Liver (tissue), 9 donors: ENCODE measurements around the gene VIPR2. TPM values are rescaled to one million over a fixed set of nuclear protein-coding genes. Genes with fewer than 3 reads are reported as not detected.

Source experiments
- DNase-seq: peaks from one replicate; pipeline ENCODE4 v3.0.0-alpha.2; 2017; ENCODE audit warnings: low spot score
- H3K27ac ChIP-seq, 2 donors: one replicate each; pipeline ENCODE4 v1.7.0; 2013; ENCODE audit warnings: inconsistent platforms in 2 of 2, low read length in 2 of 2, control low read depth in 1 of 2, low read depth in 1 of 2, mild to moderate bottlenecking in 1 of 2
- H3K27me3 ChIP-seq, 4 donors: one replicate each; pipeline versions ENCODE4 v1.6.1 to v1.7.0; 2013; ENCODE audit warnings: low read length in 3 of 4, inconsistent platforms in 1 of 4, mild to moderate bottlenecking in 1 of 4, moderate library complexity in 1 of 4; ENCODE audit not compliant: control insufficient read depth in 4 of 4, insufficient read depth in 4 of 4
- H3K36me3 ChIP-seq, 4 donors: one replicate each; pipeline versions ENCODE4 v1.6.1 to v1.7.0; 2013; ENCODE audit warnings: low read length in 3 of 4, mild to moderate bottlenecking in 3 of 4, low read depth in 1 of 4, moderate library complexity in 1 of 4; ENCODE audit not compliant: control insufficient read depth in 4 of 4, insufficient read depth in 3 of 4
- H3K4me1 ChIP-seq, 4 donors: one replicate each; pipeline versions ENCODE4 v1.6.1 to v1.7.0; 2013; ENCODE audit warnings: low read length in 3 of 4, mild to moderate bottlenecking in 3 of 4, moderate library complexity in 1 of 4; ENCODE audit not compliant: control insufficient read depth in 4 of 4, insufficient read depth in 4 of 4
- H3K4me3 ChIP-seq, 3 donors: one replicate each; pipeline versions ENCODE4 v1.6.1 to v1.7.0; 2013; ENCODE audit warnings: low read length in 3 of 3, control low read depth in 1 of 3, low read depth in 1 of 3, mild to moderate bottlenecking in 1 of 3
- H3K9ac ChIP-seq, 2 donors: one replicate each; pipeline ENCODE4 v1.7.0; 2013; ENCODE audit warnings: low read length in 2 of 2, mild to moderate bottlenecking in 2 of 2, moderate library complexity in 2 of 2, control low read depth in 1 of 2, low read depth in 1 of 2
- H3K9me3 ChIP-seq, 4 donors: one replicate each; pipeline versions ENCODE4 v1.6.1 to v1.7.0; 2013; ENCODE audit warnings: low read length in 3 of 4; ENCODE audit not compliant: control insufficient read depth in 4 of 4
- CTCF ChIP-seq: fragments of 150-350 bp; IDR thresholded peaks from 2 replicates; pipeline ENCODE4 v1.5.1; 2017; ENCODE audit warnings: improper control_type of control experiment, low read depth, low read length; ENCODE audit not compliant: missing input control
- EGR1 ChIP-seq, 2 donors: IDR thresholded peaks; 2 replicates each; pipeline ENCODE4 v1.6.1; 2016 to 2018; ENCODE audit warnings: antibody characterized with exemption in 2 of 2, low read depth in 2 of 2
- FOXA1 ChIP-seq: IDR thresholded peaks from 2 replicates; pipeline ENCODE4 v1.6.1; 2016; ENCODE audit warnings: antibody characterized with exemption
- FOXA2 ChIP-seq: IDR thresholded peaks from 2 replicates; pipeline ENCODE4 v1.6.1; 2016; ENCODE audit warnings: antibody characterized with exemption
- GABPA ChIP-seq, 2 donors: IDR thresholded peaks in 1 of 2; conservative IDR thresholded peaks in 1 of 2; 2 replicates each; pipeline ENCODE4 v1.6.1; 2016; ENCODE audit warnings: antibody characterized with exemption in 2 of 2, mild to moderate bottlenecking in 1 of 2, moderate library complexity in 1 of 2
- HNF4A ChIP-seq, 2 donors: conservative IDR thresholded peaks; 2 replicates each; pipeline ENCODE4 v1.6.1; 2016; ENCODE audit warnings: antibody characterized with exemption in 2 of 2, mild to moderate bottlenecking in 2 of 2
- JUND ChIP-seq, 2 donors: IDR thresholded peaks; 2 replicates each; pipeline ENCODE4 v1.6.1; 2016; ENCODE audit warnings: antibody characterized with exemption in 2 of 2
- MAX ChIP-seq: IDR thresholded peaks from 2 replicates; pipeline ENCODE4 v1.6.1; 2016; ENCODE audit warnings: antibody characterized with exemption
- NR2F2 ChIP-seq: IDR thresholded peaks from 2 replicates; pipeline ENCODE4 v1.6.1; 2016; ENCODE audit warnings: antibody characterized with exemption
- RAD21 ChIP-seq, 2 donors: IDR thresholded peaks; 2 replicates each; pipeline ENCODE4 v1.6.1; 2016; ENCODE audit warnings: antibody characterized with exemption in 2 of 2, mild to moderate bottlenecking in 2 of 2
- RXRA ChIP-seq, 2 donors: IDR thresholded peaks; 2 replicates each; pipeline ENCODE4 v1.6.1; 2017 to 2018; ENCODE audit warnings: antibody characterized with exemption in 2 of 2, mild to moderate bottlenecking in 1 of 2
- TAF1 ChIP-seq: conservative IDR thresholded peaks from 2 replicates; pipeline ENCODE4 v1.6.1; 2016; ENCODE audit warnings: antibody characterized with exemption, mild to moderate bottlenecking
- YY1 ChIP-seq: IDR thresholded peaks from 2 replicates; pipeline ENCODE4 v1.6.1; 2016; ENCODE audit warnings: antibody characterized with exemption, mild to moderate bottlenecking
- WGBS: extraction: QIAGEN DNeasy Blood & Tissue Kit; methylation state at CpG from one replicate; pipeline ENCODE4 v1.1.7; 2013; 5-methylcytosine and 5-hydroxymethylcytosine counted together
- polyA plus RNA-seq, 2 donors: library from polyadenylated mRNA; stranded (reverse) in 1 of 2; unstranded in 1 of 2; fragments of 200-250 nt in 1 of 2; fragments of >200 nt in 1 of 2; fragmentation: Nextera tagmentation in 1 of 2; extraction: Ambion mirVana in 1 of 2; gene quantifications; one replicate each; pipeline versions ENCODE4 v1.2.1 to v1.2.3, GENCODE V29; 2013 to 2015
- total RNA-seq, 2 donors: library from RNA; depleted of rRNA; stranded (reverse); fragments of >200 nt; gene quantifications; one replicate each; pipeline ENCODE4 v1.2.3, GENCODE V29; 2014
- donor health status: healthy.
- donor health status: healthy.
- donor health status: healthy.
- donor health status: healthy.
- donor health status: healthy.

Gene VIPR2
- total and polyA plus RNA-seq, 4 donors = 0.05 to 0.17 (median 0.10) TPM; not detected in 1

DNA sequence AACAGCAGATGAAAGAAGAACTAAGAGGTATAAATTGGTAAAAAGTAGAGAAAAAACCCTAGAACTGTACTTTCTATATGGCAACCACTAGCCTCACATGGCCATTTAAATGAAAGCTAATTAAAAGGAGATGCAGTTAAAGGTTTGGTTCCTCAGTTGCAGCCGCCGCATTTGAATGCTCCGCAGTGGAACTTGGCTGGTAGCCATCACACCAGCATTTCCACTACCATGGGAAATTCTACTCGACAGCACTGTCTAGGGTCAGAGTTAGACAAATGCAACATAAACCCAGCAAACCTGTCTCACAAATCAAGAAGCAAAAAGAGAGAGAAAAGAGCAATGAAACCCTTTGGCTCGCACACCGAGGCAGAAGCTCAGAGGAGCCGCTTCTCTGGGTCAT lies 29.7 kb downstream of the VIPR2 start:
- Histone ChIP-seq H3K9me3 (no peaks in the 10 kb centered on the region), H3K4me3 (no peak overlapping the region), H3K27ac (no peak overlapping the region), H3K36me3 (no peaks in the 10 kb centered on the region), H3K27me3 (peaks cover 0 to 3% (median 1%) of the 10 kb centered on the region in 4 donors), H3K4me1 (no peaks in the 10 kb centered on the region), H3K9ac (no peak overlapping the region)
- WGBS = 69% methylated on average over 7 of the region's 7 CpGs
- TF ChIP-seq CTCF (no peak), RAD21 (IDR thresholded peaks at IDR 0.05) (peak in 1 of 2 donors; percentile 16), FOXA2 (no peak), FOXA1 (no peak)
- DNase-seq = no peak

- TF ChIP-seq GABPA (IDR thresholded peaks at IDR 0.05 in 1 of 2, conservative IDR thresholded peaks at IDR 0.05 in 1 of 2) = no peak
- TF ChIP-seq YY1 = no peak
- no peak for TF ChIP-seq JUND (IDR thresholded peaks at IDR 0.05)
- no peak for TF ChIP-seq CTCF
- no peak for TF ChIP-seq TAF1
- TF ChIP-seq EGR1 (IDR thresholded peaks at IDR 0.05; ENCODE audit: low read depth in 2 of 2) = no peak
- no peak for TF ChIP-seq RAD21 (IDR thresholded peaks at IDR 0.05)
- no peak for TF ChIP-seq FOXA1
- TF ChIP-seq MAX = no peak
- no peak for TF ChIP-seq FOXA2
- Histone ChIP-seq H3K27me3 (peaks cover 0 to 4% (median 1%) of the 10 kb centered on the region in 4 donors), H3K9ac (no peak overlapping the region), H3K36me3 (no peaks in the 10 kb centered on the region), H3K9me3 (no peaks in the 10 kb centered on the region), H3K4me1 (no peaks in the 10 kb centered on the region), H3K27ac (no peak overlapping the region), H3K4me3 (no peak overlapping the region)
- DNase-seq = no peak
- 51% methylated on average over 7 of the region's 7 CpGs for WGBS
These were observed 30.6 kb downstream of the VIPR2 start for GRCh38 chr7:159114096-159114495.

- no peak overlapping the region for H3K9ac ChIP-seq
- H3K4me1 ChIP-seq = no peaks in the 10 kb centered on the region
- no peak overlapping the region for H3K4me3 ChIP-seq
- TF ChIP-seq RAD21 (IDR thresholded peaks at IDR 0.05) = no peak
- no peak for TF ChIP-seq FOXA2
- TF ChIP-seq EGR1 (IDR thresholded peaks at IDR 0.05; ENCODE audit: low read depth in 2 of 2) = no peak
- TF ChIP-seq MAX = no peak
- no peak for TF ChIP-seq FOXA1
- TF ChIP-seq JUND (IDR thresholded peaks at IDR 0.05) = no peak
- no peak for TF ChIP-seq NR2F2
- TF ChIP-seq RXRA (IDR thresholded peaks at IDR 0.05) = no peak
- no peak for TF ChIP-seq GABPA (IDR thresholded peaks at IDR 0.05 in 1 of 2, conservative IDR thresholded peaks at IDR 0.05 in 1 of 2)
- no peak for TF ChIP-seq HNF4A (conservative IDR thresholded peaks at IDR 0.05)
- WGBS = 53% methylated on average over 8 of the region's 8 CpGs
- no peak for DNase-seq
- H3K36me3 ChIP-seq = no peaks in the 10 kb centered on the region
- peaks cover 0 to 4% (median under 1%) of the 10 kb centered on the region in 4 donors for H3K27me3 ChIP-seq
- H3K27ac ChIP-seq = no peak overlapping the region
- H3K9me3 ChIP-seq = no peaks in the 10 kb centered on the region
These were observed 31.6 kb downstream of the VIPR2 start for GRCh38 chr7:159113056-159113455.
